Endothelial cell of umbilical vein (primary cell): Measurements from ENCODE around the gene HLA-DOA. TPM values are rescaled to one million over a fixed set of nuclear protein-coding genes. Genes with fewer than 3 reads are reported as not detected.

Source experiments
- BruUV-seq: library from RNA; stranded (reverse); fragments of 400-500 nt; replicated peaks from 2 replicates; lab custom pipeline; 2021; lab: Mats Ljungman, UMichigan
- CTCF ChIA-PET: fragments of 300-600, 350-600 bp; sonication (Branson Sonifier 250); formaldehyde crosslinking; loops from one replicate; lab custom pipeline; 2021; ENCODE audit warnings: antibody characterized with exemption, inconsistent platforms; lab: Charles Lee
- POLR2A ChIA-PET: fragments of 300-600, 350-600 bp; sonication (Branson Sonifier 250); formaldehyde crosslinking; loops from one replicate; lab custom pipeline; 2021; ENCODE audit warnings: antibody characterized with exemption, inconsistent platforms; lab: Charles Lee
- DNase-seq: peaks from one replicate; pipeline ENCODE4 v3.0.0-alpha.2; 2011; ENCODE audit warnings: low read depth, low spot score
- FAIRE-seq: peaks from 2 replicates; lab custom pipeline; 2011; peaks lifted over from hg19 to GRCh38; lab: Jason Lieb, UNC
- H2AFZ ChIP-seq: 2 replicates; pipeline ENCODE4 v1.6.0; 2012; ENCODE audit warnings: low read depth, low read length, control low read depth, inconsistent platforms
- H3K27ac ChIP-seq: 2 replicates; pipeline ENCODE4 v1.5.1; 2011; ENCODE audit warnings: low read depth, mild to moderate bottlenecking, control low read depth, low read length, moderate library complexity; ENCODE audit not compliant: insufficient read depth
- H3K27me3 ChIP-seq, 2 experiments: 2 replicates each; pipeline versions ENCODE4 v1.6.0 to v1.6.1; 2011; ENCODE audit warnings: low read length in 2 of 2, mixed read lengths in 1 of 2; ENCODE audit not compliant: control insufficient read depth in 2 of 2, insufficient read depth in 2 of 2
- H3K36me3 ChIP-seq, 2 experiments: 2 replicates in 1 of 2; 3 replicates in 1 of 2; pipeline ENCODE4 v1.5.1; 2011; ENCODE audit warnings: low read length in 2 of 2, mild to moderate bottlenecking in 1 of 2, moderate library complexity in 1 of 2; ENCODE audit not compliant: control insufficient read depth in 2 of 2, insufficient read depth in 2 of 2; ENCODE audit errors: extremely low read depth in 1 of 2
- H3K4me1 ChIP-seq: 3 replicates; pipeline ENCODE4 v1.5.1; 2011; ENCODE audit warnings: mild to moderate bottlenecking, low read length; ENCODE audit not compliant: control insufficient read depth, insufficient read depth; ENCODE audit errors: extremely low read depth
- H3K4me2 ChIP-seq: 2 replicates; pipeline ENCODE4 v1.6.1; 2011; ENCODE audit warnings: low read length, control low read depth, mixed read lengths; ENCODE audit not compliant: insufficient read depth
- H3K4me3 ChIP-seq, 3 experiments: fragments of 200-600 bp in 1 of 3; sonication (generic), shearing (Covaris generic) in 1 of 3; replicated peaks in 1 of 3; 2 replicates each; pipeline ENCODE4 v1.5.1; 2011 to 2016; ENCODE audit warnings: control low read depth in 3 of 3, low read length in 3 of 3, mild to moderate bottlenecking in 2 of 3, inconsistent platforms in 1 of 3, low read depth in 1 of 3, moderate library complexity in 1 of 3; ENCODE audit not compliant: insufficient read depth in 1 of 3
- H3K79me2 ChIP-seq: 2 replicates; pipeline ENCODE4 v1.6.0; 2012; ENCODE audit warnings: low read length, inconsistent platforms; ENCODE audit not compliant: control insufficient read depth, insufficient read depth
- H3K9ac ChIP-seq: replicated peaks from 2 replicates; pipeline ENCODE3; 2011; ENCODE audit warnings: low read length, control low read depth; ENCODE audit not compliant: insufficient read depth; ENCODE audit errors: extremely low read depth
- H3K9me1 ChIP-seq: replicated peaks from 3 replicates; pipeline ENCODE4 v1.6.0; 2011; ENCODE audit warnings: mild to moderate bottlenecking, low read length; ENCODE audit not compliant: control insufficient read depth, insufficient read depth; ENCODE audit errors: extremely low read depth
- H3K9me3 ChIP-seq: replicated peaks from 2 replicates; pipeline ENCODE4 v1.5.1; 2012; ENCODE audit warnings: low read length, inconsistent platforms; ENCODE audit not compliant: control insufficient read depth, insufficient read depth
- H4K20me1 ChIP-seq: replicated peaks from 2 replicates; pipeline ENCODE3; 2011; ENCODE audit warnings: mild to moderate bottlenecking, low read length; ENCODE audit not compliant: control insufficient read depth, insufficient read depth; ENCODE audit errors: extremely low read depth
- CTCF ChIP-seq, 2 donors: IDR thresholded peaks; 1 replicate in 1 of 2; 2 replicates in 1 of 2; pipeline ENCODE4 v1.5.1; 2011; ENCODE audit warnings: low read length in 2 of 2, mild to moderate bottlenecking in 2 of 2, moderate library complexity in 2 of 2, control low read depth in 1 of 2, inconsistent platforms in 1 of 2, low read depth in 1 of 2; ENCODE audit not compliant: insufficient read depth in 1 of 2; ENCODE audit errors: extremely low read depth in 1 of 2
- EZH2 ChIP-seq: IDR thresholded peaks from 2 replicates; pipeline ENCODE4 v1.6.1; 2012; ENCODE audit warnings: borderline replicate concordance, low read depth, mild to moderate bottlenecking, moderate library complexity, low read length, inconsistent platforms; ENCODE audit not compliant: severe bottlenecking
- FOS ChIP-seq: IDR thresholded peaks from 2 replicates; pipeline ENCODE4 v1.6.1; 2011; ENCODE audit warnings: mild to moderate bottlenecking, low read length, moderate library complexity, borderline replicate concordance; ENCODE audit not compliant: insufficient read depth
- GATA2 ChIP-seq: IDR thresholded peaks from 2 replicates; pipeline ENCODE4 v1.7.0; 2011; ENCODE audit warnings: low read depth, mild to moderate bottlenecking, moderate library complexity, mixed read lengths, low read length; ENCODE audit not compliant: insufficient read length, insufficient read depth
- JUN ChIP-seq: IDR thresholded peaks from 2 replicates; pipeline ENCODE4 v1.6.1; 2011; ENCODE audit warnings: borderline replicate concordance, low read depth; ENCODE audit not compliant: insufficient read length, insufficient read depth
- MAX ChIP-seq: IDR thresholded peaks from 2 replicates; pipeline ENCODE4 v1.6.1; 2011; ENCODE audit not compliant: insufficient read depth, insufficient read length
- MYC ChIP-seq: IDR thresholded peaks from one replicate; pipeline ENCODE4 v1.6.1; 2011; ENCODE audit warnings: mild to moderate bottlenecking, low read depth, low read length
- POLR2A ChIP-seq: IDR thresholded peaks from 2 replicates; pipeline ENCODE4 v1.6.1; 2012; ENCODE audit warnings: low read depth, mild to moderate bottlenecking, control low read depth, low read length
- POLR2AphosphoS5 ChIP-seq: IDR thresholded peaks from 2 replicates; pipeline ENCODE4 v1.6.1; 2012; ENCODE audit warnings: low read depth, mild to moderate bottlenecking, control low read depth, low read length, moderate library complexity; ENCODE audit not compliant: insufficient read depth
- dilution Hi-C: fragments of 300-500 bp; cut with MboI; formaldehyde crosslinking; loops from one replicate; pipeline ENCODE4 v1.15.0; 2019; ENCODE audit warnings: low sequenced_read_pairs; ENCODE audit not compliant: extremely low pct_ligation_motif_present
- intact Hi-C: fragments of 100-400 bp; cut with micrococcal nuclease; formaldehyde crosslinking; loops from one replicate; pipeline ENCODE4 v1.10.0; 2022
- polyA plus RNA-seq, 4 experiments: library from polyadenylated mRNA; depleted of rRNA in 3 of 4; stranded (reverse) in 3 of 4; unstranded in 1 of 4; fragments of >200 nt; gene quantifications; 2 replicates each; pipeline versions ENCODE4 v1.2.1 to v1.2.3, GENCODE V29; 2011 to 2012; ENCODE audit warnings: missing spikeins in 1 of 4
- total RNA-seq: library from RNA; stranded (reverse); gene quantifications from 2 replicates; pipeline ENCODE4 v1.2.3, GENCODE V29; 2021

The HLA-DOA gene
- total and polyA plus RNA-seq, 2 donors (not counting 3 experiments of a cell fraction or from before 2014, with no cell fraction given), result not detected

DNA sequence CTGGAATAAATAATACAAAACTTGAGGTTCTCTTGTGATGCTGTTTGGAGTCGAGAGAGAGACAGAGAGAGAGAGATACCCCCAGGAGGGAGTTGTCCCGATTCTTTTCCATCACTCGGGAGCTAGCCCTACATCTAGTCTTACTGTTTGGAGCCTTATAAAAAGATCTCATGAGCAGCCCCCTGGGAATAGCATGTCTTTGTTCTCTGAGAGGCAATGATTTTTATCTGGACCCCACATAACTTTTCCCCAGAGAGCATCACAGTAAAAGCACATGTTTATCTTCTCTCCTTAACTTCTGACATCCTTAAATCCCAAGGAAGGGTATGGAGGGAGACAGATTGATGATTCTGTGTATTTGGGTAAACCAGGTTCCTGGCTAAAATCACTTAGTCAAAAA lies 20.9 kb upstream of the HLA-DOA start:
- dilution Hi-C loops, result no loop called here
- TF ChIP-seq EZH2 (no peak), MYC (no peak), CTCF (IDR thresholded peaks at IDR 0.05; ENCODE audit: extremely low read depth in 1 of 2, insufficient read depth in 1 of 2, low read depth in 1 of 2, low read length in 2 of 2) (no peak), MAX (no peak), GATA2 (no peak), POLR2A (no peak), POLR2AphosphoS5 (no peak), JUN (no peak), FOS (no peak)

More for the DNA sequence above, 20.9 kb upstream of the HLA-DOA start:
- POLR2A ChIA-PET, result no interaction called here
- H3K9me3 ChIP-seq, result no peaks in the 10 kb centered on the region
- H3K9me1 ChIP-seq, result no peaks in the 10 kb centered on the region
- H3K4me1 ChIP-seq, result no peaks in the 10 kb centered on the region
- peaks cover 18 to 61% of the 10 kb centered on the region in 2 experiments for H3K27me3 ChIP-seq
- H4K20me1 ChIP-seq, result no peaks in the 10 kb centered on the region
- H3K36me3 ChIP-seq, result no peaks in the 10 kb centered on the region
- H3K4me2 ChIP-seq, result no peak overlapping the region
- CTCF ChIA-PET, result interaction anchor here (1.1 kb wide), 2 partner anchors 16 to 162 kb away, joined by 3 read pairs; no protein-coding TSS in a partner anchor
- no peaks in the 10 kb centered on the region for H3K79me2 ChIP-seq
- DNase-seq (no peak), FAIRE-seq (no peak)
- H3K4me3 ChIP-seq, result no peak overlapping the region
- H3K27ac ChIP-seq, result no peak overlapping the region
- intact Hi-C loops, result no loop called here
- no peak overlapping the region for H2AFZ ChIP-seq
- no peak overlapping the region for H3K9ac ChIP-seq
- BruUV-seq, result no TSS peak
